NCI-H2081 treated with DMSO at 0.1 percent for 48 hours (cell line): ENCODE measurements around the gene ATP9B.

Source experiments
- DNase-seq: peaks from one replicate; lab custom pipeline; 2025; lab: John Stamatoyannopoulos, UW

Gene ATP9B

DNA sequence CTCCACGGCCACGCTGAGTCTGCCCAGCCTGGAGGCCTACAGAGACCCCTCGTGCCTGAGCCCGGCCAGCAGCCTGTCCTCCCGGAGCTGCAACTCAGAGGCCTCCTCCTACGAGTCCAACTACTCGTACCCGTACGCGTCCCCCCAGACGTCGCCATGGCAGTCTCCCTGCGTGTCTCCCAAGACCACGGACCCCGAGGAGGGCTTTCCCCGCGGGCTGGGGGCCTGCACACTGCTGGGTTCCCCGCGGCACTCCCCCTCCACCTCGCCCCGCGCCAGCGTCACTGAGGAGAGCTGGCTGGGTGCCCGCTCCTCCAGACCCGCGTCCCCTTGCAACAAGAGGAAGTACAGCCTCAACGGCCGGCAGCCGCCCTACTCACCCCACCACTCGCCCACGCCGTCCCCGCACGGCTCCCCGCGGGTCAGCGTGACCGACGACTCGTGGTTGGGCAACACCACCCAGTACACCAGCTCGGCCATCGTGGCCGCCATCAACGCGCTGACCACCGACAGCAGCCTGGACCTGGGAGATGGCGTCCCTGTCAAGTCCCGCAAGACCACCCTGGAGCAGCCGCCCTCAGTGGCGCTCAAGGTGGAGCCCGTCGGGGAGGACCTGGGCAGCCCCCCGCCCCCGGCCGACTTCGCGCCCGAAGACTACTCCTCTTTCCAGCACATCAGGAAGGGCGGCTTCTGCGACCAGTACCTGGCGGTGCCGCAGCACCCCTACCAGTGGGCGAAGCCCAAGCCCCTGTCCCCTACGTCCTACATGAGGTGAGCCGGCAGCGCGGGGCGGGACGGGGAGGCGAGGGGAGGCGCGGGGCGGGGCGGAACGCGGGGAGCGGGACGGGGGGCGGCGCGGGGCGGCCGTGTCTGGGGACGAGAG lies 341.8 kb downstream of the ATP9B start:
- DNase-seq: no peak

DNA sequence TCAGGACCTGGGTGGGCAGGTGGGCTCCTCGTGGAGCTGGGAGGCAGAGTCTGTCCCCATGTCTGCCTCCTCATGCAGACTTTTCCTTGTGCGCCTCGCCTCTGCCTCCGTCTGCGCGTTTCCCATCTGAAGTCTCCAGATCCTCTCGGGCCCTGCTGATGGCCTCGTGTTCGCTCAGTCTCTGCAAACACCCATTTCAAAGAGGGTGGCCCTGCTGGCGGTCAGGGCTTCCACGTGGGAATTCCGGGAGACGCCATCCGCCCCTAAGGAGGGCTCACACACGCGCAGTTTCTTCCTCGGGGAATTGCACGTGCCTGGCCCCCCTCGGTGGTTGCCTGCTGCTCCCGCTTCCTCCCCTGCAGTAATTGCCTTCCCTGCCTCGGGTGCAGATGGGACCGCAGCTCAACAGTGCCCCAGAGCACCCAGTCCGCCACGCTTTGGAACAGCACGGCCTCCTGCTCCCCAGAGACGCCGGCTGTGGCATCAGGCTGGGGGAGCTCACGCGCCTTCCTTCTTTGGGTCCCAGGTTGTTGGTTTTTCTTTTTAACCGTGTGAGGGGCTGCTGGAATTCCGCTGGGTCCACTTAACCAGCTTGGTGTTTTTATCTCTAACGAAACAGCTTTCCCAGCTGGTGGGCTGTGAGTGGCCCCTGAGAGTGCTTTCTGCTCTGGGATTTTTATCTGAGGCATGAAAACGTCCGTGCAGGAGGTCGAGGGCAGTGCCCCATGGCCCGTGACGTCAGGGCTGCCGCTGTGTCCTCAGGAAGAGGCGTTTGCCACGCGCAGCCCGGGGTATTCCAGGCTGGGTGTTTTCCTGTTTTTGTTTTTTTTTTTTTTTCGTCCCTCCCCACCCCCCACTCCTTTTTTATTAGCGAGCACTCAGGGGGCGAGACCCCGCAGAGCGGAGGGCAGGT lies 342.7 kb downstream of the ATP9B start:
- no peak for DNase-seq

DNA sequence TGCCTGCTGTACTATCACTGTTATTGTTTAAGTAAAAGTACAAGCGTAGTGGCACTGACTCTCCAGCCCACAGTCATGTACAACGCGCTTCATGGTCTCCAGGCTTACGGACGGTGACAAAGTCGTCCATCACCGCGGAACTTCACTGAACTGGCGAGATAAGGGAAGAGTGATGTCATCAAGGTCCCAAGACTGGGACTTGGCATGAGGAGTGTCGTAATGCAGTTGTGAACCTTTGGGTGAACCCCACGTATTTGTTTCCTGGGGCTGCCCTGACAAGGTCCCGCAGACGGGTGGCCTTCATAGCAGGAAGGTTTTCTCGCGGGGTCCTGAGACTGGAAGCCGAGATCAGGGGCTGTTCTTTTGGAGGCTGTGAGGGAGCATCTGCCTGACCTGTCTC lies 343.8 kb downstream of the ATP9B start:
- DNase-seq: no peak

DNA sequence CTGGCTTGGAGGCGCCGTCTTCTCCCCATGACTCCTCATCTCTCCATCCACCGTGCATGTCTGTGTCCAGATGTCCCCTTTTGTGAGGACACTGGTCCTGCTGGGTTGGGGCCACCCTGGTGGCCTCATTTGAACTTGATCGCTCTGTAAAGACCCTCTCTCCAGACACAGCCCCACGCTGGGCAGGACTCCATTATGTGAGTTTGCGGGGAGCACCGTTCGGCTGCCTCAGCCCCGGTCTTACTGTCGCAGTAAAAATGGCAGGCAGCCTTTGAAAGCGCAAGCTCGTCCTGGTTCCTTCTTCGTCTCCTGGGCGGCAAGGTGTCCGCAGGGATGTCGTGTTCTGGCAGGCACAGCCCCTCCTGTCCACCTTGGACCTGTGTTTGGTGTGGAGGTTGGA lies 344.2 kb downstream of the ATP9B start:
- DNase-seq: no peak

DNA sequence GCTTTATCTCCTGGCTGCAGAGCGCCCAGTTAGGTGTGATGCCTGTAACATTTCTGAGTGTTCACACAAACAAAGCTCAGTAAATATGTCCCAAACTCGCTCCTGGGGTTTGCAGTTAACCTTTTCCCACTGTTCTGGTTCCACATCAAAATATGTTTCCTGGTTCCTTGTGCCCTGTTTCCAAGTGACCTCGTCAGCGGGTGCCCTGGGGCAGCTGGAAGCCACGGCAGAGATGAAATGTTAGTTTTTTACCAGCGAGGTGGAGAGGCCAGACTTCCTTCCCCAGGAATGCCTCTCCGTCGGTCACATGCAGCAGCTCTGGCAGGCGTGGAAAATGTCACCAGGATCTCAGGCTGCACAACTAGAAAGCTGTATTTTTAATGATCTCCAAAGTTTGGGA lies 344.7 kb downstream of the ATP9B start:
- DNase-seq: no peak

DNA sequence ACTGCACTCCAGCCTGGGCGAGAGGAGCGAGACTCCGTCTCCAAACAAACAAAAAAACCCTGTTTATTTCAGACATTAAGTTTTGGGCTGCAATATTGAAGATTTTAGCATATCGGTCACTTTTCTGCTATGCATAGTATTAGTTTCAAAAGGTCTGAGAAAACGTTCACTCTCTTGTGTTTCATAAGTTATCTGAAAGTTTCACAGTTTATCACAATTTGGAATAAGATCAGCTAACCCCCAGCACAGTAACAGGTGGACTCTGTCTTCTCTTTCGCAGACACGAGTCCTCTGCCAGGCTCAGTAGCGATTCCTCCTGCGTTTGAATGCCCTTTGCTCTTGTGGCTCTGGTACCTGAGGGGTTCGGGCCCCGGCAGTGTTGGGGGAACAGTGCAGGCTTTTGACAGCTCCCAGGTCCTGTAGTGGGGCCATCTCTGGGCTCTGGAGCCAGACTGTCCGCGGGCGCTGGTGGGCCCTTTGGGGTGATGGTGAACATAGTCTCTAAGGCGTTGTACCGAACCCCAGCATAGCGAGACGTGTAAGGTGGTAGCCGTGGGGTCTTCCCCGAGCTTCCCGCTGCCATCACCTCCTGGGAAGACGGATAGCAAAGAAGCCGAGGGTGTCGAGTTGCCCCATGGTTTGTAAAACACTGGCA lies 347.0 kb downstream of the ATP9B start:
- no peak for DNase-seq

DNA sequence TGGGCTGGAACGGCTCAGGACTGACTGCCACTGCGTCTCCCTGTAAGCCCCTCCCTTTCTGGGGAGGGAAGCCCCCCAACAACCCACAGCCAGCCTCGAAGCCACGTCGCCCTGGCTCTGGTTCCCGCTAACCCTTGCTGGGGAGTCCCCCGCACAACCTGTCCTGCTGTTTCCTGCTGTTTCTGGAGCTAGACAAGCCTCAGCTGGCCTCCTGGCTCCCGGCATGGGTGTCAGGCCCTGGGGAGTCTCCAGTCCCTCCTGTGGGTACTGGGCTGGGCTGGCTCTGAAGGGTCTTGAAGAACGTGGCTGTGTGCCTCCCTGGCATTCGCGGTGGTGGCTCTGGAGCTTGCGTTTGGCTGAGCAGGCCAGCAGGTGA lies 347.5 kb downstream of the ATP9B start:
- no peak for DNase-seq

DNA sequence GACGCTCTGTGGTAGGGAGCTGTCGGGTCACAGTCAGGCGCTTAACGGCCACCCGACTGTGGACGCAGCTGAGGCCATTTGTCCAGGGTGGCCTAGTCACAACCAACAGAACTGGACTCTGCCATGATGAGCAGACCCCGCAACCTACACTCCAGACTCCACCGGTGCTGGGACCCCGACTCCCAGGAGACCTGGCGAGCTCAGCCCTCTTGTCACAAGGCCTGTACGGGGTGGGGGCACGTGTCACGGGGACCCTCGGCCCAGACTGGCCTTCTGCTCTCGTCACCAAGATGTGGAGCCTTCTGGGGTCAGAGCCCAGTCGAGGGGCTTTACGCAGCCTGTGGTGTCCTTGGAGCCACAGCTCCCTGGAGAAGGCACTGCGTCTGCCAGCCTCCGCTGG lies 349.0 kb downstream of the ATP9B start:
- no peak for DNase-seq

DNA sequence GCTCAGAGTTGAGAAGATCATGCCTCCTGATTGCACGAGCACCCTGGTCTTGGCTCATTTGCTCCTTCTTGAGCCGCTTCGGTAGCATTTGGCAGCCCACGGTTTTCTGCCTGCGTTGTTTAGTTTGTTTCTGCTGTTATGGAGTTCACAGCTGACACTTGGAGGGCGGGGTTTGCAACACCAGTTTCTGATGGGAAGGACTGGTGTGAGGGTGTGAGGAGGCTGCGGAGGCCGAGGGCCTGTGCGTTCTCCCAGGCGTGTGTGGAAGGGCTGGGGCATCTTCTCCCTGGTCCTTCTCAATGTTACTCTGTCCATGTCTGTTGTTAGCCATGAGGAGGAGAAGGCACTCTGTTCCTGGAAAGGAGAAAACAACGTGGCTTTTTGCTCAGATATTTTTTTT lies 349.4 kb downstream of the ATP9B start:
- no peak for DNase-seq

DNA sequence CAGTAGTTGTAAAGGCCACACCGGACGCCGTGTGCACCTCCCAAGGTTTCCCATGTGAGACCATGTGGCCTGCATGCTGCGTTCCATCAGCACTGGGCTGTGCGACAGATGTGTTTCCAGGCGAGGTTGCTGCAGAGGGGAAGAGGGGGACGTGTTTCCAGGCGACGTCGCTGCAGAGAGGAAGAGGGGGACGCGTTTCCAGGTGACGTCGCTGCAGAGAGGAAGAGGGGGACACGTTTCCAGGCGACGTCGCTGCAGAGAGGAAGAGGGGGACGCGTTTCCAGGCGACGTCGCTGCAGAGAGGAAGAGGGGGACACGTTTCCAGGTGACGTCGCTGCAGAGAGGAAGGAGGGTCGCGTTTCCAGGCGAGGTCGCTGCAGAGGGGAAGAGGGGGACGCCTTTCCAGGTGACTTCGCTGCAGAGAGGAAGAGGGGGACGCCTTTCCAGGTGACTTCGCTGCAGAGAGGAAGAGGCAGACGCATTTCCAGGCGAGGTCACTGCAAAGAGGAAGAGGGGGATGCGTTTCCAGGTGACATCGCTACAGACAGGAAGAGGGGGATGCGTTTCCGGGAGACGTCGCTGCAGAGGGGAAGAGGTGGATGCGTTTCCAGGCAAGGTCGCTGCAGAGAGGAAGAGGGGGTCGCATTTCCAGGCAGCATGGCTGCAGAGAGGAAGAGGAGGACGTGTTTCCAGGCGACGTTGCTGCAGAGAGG lies 351.0 kb downstream of the ATP9B start:
- DNase-seq: no peak

DNA sequence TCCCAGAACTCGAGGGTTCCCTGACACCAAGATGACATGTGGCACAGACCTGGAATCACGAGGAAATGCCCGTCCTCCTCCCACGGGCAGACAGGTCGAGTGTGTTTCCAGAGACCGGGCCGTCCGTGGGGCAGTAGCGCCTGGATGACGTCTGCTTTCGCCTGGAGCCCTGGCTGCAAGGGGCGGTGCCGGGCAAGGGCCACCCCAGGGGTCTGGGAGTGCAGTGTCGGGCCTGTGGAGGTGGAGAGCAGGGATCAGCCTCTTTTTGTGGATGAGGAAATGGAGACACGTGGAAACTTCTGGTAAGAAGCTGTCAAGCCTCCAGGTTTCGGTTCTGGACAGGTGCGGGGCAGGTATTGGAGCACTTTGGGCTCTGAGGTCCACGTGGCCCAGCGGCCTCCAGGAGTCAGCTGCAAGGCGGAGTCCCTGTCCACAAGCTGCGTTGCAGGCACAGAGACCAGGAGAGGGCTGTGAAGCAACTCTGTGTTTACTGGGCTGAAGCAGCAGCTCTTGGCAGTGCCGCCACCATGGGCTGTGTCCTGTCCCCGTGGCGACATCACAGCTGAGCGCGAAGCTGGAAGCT lies 352.2 kb downstream of the ATP9B start:
- no peak for DNase-seq

DNA sequence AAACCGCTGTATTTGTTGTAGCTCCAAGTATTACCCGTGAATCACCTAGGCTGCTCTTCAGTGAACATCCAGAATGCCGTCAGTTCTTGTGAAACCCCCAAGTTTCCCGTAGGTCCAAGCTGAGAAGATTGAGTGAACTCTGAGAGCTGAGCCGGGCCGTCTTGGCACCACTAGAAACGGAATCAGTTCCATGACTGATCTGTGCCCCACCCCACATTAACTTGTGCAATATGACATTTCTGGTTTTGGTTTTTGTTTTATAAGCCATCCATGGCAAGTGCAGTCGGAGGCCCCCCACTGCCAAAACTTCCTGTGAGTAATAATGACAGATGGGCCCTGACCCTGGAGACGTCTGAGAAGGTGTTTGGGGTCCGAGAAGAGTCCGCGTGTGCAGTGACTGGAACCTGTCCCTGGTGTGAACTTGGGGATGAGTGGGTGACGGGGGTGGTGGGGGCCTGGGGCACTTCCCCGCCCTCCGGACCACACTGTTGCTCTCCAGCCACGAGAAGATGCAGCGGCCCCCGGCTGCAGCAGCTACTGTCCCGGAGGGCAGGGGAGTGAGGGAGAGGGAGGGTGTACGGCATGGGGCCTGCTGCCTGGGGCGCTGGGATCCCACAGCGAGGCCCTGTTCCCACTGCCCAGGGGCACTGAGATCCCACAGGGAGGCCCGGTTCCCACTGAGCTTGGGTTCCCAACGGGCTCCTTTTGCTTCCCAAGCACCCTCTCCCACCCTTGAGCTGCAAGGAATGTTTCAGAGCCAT lies 353.0 kb downstream of the ATP9B start:
- DNase-seq: no peak

DNA sequence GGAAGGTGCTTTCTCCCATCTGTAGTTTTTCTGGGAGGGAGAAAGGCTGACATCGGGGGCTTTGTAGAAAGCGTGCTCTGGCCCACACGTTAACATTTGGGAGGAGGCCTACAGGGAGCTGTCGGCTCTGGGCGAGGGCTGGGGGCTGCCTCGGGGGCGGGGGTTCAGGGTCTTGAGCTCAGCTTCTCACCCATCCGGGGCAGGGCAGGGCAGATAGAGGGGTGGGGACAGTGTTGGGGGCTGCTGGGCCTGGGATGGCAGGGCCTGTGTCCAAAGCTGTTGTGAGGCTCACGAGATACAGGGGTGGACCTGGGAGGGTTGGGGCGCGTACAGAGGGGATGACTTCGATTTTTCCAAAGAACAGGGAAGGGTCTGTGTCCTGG lies 353.6 kb downstream of the ATP9B start:
- no peak for DNase-seq

DNA sequence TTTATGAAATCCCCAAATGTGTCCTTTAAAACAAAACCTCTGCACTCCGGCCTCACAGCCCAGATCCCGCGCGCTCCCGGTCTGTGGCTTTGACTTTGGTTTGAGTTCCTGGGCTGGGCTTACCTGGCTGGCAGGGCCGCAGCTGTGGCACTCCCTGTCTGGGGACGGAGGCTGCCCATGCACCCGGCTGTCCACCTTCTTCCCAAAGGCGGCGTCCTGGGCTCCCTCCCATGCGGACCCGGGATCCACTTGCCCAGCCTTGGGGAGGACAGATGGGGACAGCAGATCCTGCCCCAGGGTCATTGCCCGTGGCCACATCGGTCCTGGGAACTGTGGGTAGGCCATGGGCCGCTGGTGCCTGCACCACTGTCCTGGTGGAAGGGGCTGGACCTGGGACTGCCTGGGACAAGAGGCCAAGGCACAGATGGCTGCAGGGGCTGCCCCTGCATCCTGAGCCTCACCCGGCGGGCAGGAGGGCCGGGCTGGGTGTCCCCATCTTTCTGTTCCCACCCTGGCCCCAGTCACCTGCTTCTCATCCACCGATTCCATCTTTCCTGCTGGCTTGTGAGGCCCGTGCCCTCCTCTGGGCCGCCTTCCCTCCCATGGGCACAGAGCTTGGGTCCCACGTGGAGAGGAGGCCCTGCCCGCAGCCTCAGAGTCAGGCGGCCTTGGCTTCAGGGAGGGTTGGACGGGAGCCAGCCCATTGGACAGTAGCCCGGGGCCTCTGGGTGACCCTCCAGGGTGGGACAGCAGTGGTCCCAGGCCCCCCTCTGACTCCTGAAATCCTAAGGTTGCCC lies 354.2 kb downstream of the ATP9B start:
- no peak for DNase-seq

DNA sequence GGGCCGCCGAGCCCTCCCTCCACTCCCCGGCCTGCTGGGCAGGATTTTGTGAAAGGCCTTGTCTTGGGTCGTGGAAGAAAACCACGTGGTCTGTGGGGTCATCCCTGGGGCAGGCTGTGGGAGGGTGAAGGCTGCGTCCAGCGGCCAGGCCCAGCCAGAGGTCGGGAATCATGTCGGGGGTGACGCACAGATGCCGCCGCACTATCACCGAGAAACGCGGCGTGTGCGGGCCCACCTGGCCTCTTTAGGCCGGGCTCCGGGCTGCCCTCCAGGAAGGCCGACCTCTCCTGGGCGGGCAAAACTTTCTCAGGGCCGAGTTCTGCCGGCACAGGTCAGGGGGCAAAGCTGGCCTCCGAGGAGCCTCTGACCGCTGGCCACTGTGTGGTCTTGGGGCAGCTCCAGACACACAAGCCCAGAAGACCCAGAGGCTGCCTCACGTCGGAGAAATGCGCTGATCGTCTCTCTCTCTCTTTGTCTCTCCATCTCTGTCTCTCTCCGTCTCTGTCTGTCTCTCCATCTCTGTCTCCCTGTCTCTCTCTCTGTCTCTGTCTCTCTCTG lies 354.9 kb downstream of the ATP9B start:
- DNase-seq: no peak

DNA sequence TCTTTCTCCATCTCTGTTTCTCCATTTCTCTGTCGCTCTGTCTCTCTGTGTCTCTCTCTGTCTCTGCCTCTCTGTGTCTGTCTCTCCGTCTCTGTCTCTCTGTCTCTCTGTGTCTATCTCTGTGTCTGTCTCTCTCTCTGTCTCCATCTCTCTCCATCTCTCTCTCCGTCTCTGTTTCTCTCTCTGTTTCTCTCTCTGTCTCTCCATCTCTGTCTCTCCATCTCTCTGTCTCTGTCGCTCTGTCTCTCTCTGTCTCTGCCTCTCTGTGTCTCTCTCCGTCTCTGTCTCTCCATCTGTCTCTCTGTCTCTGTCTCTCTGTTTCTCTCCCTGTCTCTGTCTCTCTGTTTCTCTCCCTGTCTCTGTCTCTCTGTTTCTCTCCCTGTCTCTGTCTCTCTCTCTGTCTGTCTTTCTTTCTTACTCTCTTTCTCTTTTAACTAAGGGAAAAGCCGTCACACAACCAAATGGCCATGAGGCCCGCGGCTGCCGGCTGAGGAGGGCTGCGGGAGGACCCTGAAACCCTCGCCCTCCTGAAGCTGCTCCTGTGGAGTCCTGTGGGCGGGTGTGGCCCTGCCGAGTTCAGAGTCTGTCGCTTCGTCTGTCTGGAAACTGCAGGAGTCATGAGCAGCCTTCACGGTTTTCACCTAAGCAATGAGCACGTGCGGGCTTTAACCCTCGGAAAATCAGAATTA lies 355.8 kb downstream of the ATP9B start:
- no peak for DNase-seq

DNA sequence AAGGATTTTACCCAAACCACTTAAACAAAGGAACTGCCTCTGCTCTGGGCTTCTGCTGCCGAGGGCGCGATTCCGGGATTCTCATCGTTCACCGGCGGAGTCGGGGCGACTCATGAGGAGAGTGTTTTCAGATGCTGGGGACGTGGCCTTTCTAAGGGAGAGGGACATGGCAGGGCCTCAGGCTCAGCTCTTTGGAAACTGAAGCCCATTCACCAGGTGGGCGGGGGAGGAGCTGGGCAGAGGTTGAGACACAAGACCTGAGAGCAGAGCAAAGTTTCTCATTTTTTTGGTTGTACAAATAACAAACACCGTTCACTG lies 356.3 kb downstream of the ATP9B start:
- DNase-seq: no peak

DNA sequence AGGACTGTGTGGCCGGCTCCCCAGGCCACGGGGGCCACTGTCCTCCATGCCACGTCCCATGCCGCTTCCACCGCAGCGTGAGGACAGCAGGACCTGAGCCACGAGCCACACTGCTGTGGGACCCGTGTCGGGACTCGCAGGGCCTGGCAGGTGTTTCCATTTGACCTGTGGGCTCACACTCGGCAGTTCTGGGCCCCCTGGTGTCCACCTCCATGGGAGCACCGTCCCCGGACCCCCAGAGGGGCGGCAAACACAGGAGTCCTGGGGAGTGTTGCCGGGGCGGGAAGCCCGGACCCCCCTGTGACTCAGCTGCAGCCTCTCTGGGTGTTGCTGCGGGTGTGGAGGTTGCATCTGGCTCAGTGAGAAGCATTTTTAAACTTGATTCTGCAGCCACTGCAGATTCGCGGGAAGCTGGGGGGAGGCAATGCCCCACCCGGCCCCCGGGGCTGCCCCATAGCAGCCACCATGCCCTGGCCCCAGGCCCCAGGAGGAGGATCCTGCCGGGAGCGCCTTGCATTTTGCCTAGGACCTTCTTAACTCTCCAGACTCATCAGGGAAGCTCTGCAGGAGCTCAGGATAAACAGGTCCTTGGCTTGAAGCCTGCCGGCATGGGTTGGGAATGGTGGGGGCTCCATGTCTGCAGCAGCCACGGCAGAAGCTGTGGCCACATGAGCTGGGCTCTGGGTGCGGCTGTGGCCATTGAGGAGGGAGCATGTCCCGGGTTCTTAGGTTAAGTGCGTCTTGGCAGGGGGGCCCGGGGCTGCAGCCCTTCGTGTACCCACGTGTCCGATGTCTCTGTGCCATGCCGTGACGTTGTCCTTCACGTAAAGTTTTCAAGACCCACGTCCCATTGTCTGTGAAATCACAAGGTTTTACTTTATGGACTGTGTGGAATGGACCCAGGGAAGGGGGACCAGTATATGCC lies 357.4 kb downstream of the ATP9B start:
- DNase-seq: no peak
